Measurements from ENCODE around the gene PTGER2. TPM values are rescaled to one million over a fixed set of nuclear protein-coding genes. Genes with fewer than 3 reads are reported as not detected.

The PTGER2 gene
- total RNA-seq, 1 donor from 2014 or later, result 0.09 TPM

- ChIA-PET CTCF (no interaction called here), POLR2A (no interaction called here)
- intact Hi-C loops (cut with micrococcal nuclease), result no loop called here
- Mint-ChIP-seq H3K27me3 (peaks cover 53% of the 10 kb centered on the region), H3K9me3 (no peaks in the 10 kb centered on the region), H3K4me1 (peaks cover 37% of the 10 kb centered on the region), H3K4me3 (peak overlapping the region; percentile 70), H3K36me3 (ENCODE audit: low read depth) (no peaks in the 10 kb centered on the region), H3K27ac (no peak overlapping the region)
- no peak for ATAC-seq (ENCODE audit: low read depth)
- DNase-seq, result no peak
- no peak for TF ChIP-seq CTCF (IDR thresholded peaks at IDR 0.05)
These were observed 45.6 kb upstream of the PTGER2 start for GRCh38 chr14:52268279-52269061.

- ATAC-seq (ENCODE audit: low read depth) (no peak), DNase-seq (no peak)
- no peak overlapping the region for H3K27ac Mint-ChIP-seq
- ChIA-PET CTCF (no interaction called here), POLR2A (no interaction called here)
- intact Hi-C loops (cut with micrococcal nuclease), result no loop called here
- no peak overlapping the region for H3K4me3 Mint-ChIP-seq
- no peaks in the 10 kb centered on the region for H3K36me3 Mint-ChIP-seq (ENCODE audit: low read depth)
- no peak for TF ChIP-seq CTCF (IDR thresholded peaks at IDR 0.05)
- no peaks in the 10 kb centered on the region for H3K9me3 Mint-ChIP-seq
- peaks cover 37% of the 10 kb centered on the region for H3K4me1 Mint-ChIP-seq
- H3K27me3 Mint-ChIP-seq, result peaks cover 53% of the 10 kb centered on the region
These were observed 45.0 kb upstream of the PTGER2 start for GRCh38 chr14:52269100-52269499.

GRCh38 chr14:52269982-52270381 lies 44.1 kb upstream of the PTGER2 start:
- ATAC-seq (ENCODE audit: low read depth) (no peak), DNase-seq (no peak)
- POLR2A ChIA-PET, result no interaction called here
- Mint-ChIP-seq H3K4me3 (no peak overlapping the region), H3K4me1 (peaks cover 36% of the 10 kb centered on the region), H3K27me3 (peaks cover 51% of the 10 kb centered on the region), H3K36me3 (ENCODE audit: low read depth) (no peaks in the 10 kb centered on the region), H3K9me3 (no peaks in the 10 kb centered on the region), H3K27ac (no peak overlapping the region)
- no peak for TF ChIP-seq CTCF (IDR thresholded peaks at IDR 0.05)
- CTCF ChIA-PET, result no interaction called here
- intact Hi-C loops (cut with micrococcal nuclease), result loop anchor here (10.0 kb wide), 1 partner anchor 225 kb away; no protein-coding TSS in a partner anchor

- peaks cover 48% of the 10 kb centered on the region for H3K27me3 Mint-ChIP-seq
- no peaks in the 10 kb centered on the region for H3K9me3 Mint-ChIP-seq
- TF ChIP-seq CTCF (IDR thresholded peaks at IDR 0.05), result no peak
- ChIA-PET POLR2A (no interaction called here), CTCF (no interaction called here)
- ATAC-seq (ENCODE audit: low read depth) (no peak), DNase-seq (no peak)
- intact Hi-C loops (cut with micrococcal nuclease), result loop anchor here (10.0 kb wide), 1 partner anchor 227 kb away; no protein-coding TSS in a partner anchor
- H3K27ac Mint-ChIP-seq, result no peak overlapping the region
- H3K36me3 Mint-ChIP-seq (ENCODE audit: low read depth), result no peaks in the 10 kb centered on the region
- H3K4me3 Mint-ChIP-seq, result no peak overlapping the region
- H3K4me1 Mint-ChIP-seq, result peaks cover 26% of the 10 kb centered on the region
These were observed 42.6 kb upstream of the PTGER2 start for GRCh38 chr14:52271538-52271937.

- Mint-ChIP-seq H3K27me3 (peaks cover 39% of the 10 kb centered on the region), H3K27ac (no peak overlapping the region), H3K36me3 (ENCODE audit: low read depth) (no peaks in the 10 kb centered on the region), H3K9me3 (no peaks in the 10 kb centered on the region), H3K4me3 (no peak overlapping the region), H3K4me1 (peaks cover 18% of the 10 kb centered on the region)
- DNase-seq, result no peak
- no peak for ATAC-seq (ENCODE audit: low read depth)
- intact Hi-C loops (cut with micrococcal nuclease), result loop anchor here (1.0 to 10.0 kb wide), 2 partner anchors 228 to 276 kb away; no protein-coding TSS in a partner anchor
- no peak for TF ChIP-seq CTCF (IDR thresholded peaks at IDR 0.05)
- ChIA-PET CTCF (interaction anchor here (0.7 kb wide), 1 partner anchor 278 kb away, joined by 3 read pairs; no protein-coding TSS in a partner anchor), POLR2A (no interaction called here)
These were observed 41.7 kb upstream of the PTGER2 start for GRCh38 chr14:52272375-52272774.

Measured in activated B cell treated with CpG ODN at 0.5 μM for 24 hours (primary cell).